Ovary (tissue), 3 donors: ENCODE measurements around the gene SLC9A3.

Experiments
- CTCF ChIP-seq, 3 donors: fragments of 450-650 bp in 2 of 3; fragments of 200-600 bp in 1 of 3; IDR thresholded peaks; one replicate each; pipeline versions ENCODE4 v1.5.1 to v1.8.0; 2016 to 2022; ENCODE audit warnings: antibody characterized with exemption in 3 of 3, mild to moderate bottlenecking in 1 of 3
- POLR2A ChIP-seq: fragments of 450-650 bp; IDR thresholded peaks from one replicate; pipeline ENCODE4 v1.6.1; 2017; ENCODE audit warnings: antibody characterized with exemption, mild to moderate bottlenecking, moderate library complexity
- donor health status: DM: no; HTN: no; CAD: no.

- TF ChIP-seq CTCF (IDR thresholded peaks at IDR 0.05) = no peak
- no peak for TF ChIP-seq POLR2A
Observed at GRCh38 chr5:534743-535671, 10.8 kb upstream of the SLC9A3 start.
